Gastroesophageal sphincter (tissue), 4 donors: ENCODE measurements around the gene PPP2R5E. TPM values are rescaled to one million over a fixed set of nuclear protein-coding genes. Genes with fewer than 3 reads are reported as not detected.
A peak's percentile ranks its signal among the peaks of the same experiment; 100 is the strongest.

Source experiments
- ATAC-seq: fragments of 150-250 bp; one replicate; pipeline ENCODE4 v1.9.1; 2016; ENCODE audit warnings: mild to moderate bottlenecking, moderate library complexity
- H3K27ac ChIP-seq, 4 donors: fragments of 200-600 bp; sonication (generic) in 3 of 4; 1 replicate in 3 of 4; 2 replicates in 1 of 4; pipeline ENCODE4 v1.5.1; 2016 to 2019
- H3K27me3 ChIP-seq: fragments of 200-600 bp; sonication (generic); one replicate; pipeline ENCODE4 v1.5.1; 2019
- H3K36me3 ChIP-seq, 2 donors: fragments of 200-600 bp; sonication (generic); one replicate each; pipeline ENCODE4 v1.5.1; 2019; ENCODE audit warnings: control low read depth in 1 of 2
- H3K4me1 ChIP-seq, 3 donors: fragments of 200-600 bp; sonication (generic); 1 replicate in 2 of 3; 2 replicates in 1 of 3; pipeline ENCODE4 v1.5.1; 2016 to 2019; ENCODE audit warnings: control low read depth in 2 of 3
- H3K4me3 ChIP-seq, 2 donors: fragments of 200-600 bp; sonication (generic); one replicate each; pipeline ENCODE4 v1.5.1; 2019; ENCODE audit warnings: mild to moderate bottlenecking in 1 of 2, moderate library complexity in 1 of 2
- H3K9me3 ChIP-seq, 3 donors: fragments of 200-600 bp; sonication (generic); one replicate each; pipeline ENCODE4 v1.5.1; 2017 to 2019; ENCODE audit warnings: control low read depth in 2 of 3
- CTCF ChIP-seq, 4 experiments: fragments of 200-600 bp in 2 of 4; fragments of 450-650 bp in 2 of 4; sonication (generic) in 1 of 4; IDR thresholded peaks; one replicate each; pipeline ENCODE4 v1.5.1; 2017 to 2019; ENCODE audit warnings: antibody characterized with exemption in 4 of 4, mild to moderate bottlenecking in 2 of 4, moderate library complexity in 2 of 4
- EP300 ChIP-seq: sonication (generic); formaldehyde crosslinking; IDR thresholded peaks from one replicate; pipeline ENCODE4 v1.6.1; 2017; ENCODE audit warnings: antibody characterized with exemption, mild to moderate bottlenecking
- POLR2A ChIP-seq, 2 donors: fragments of 450-650 bp; IDR thresholded peaks; one replicate each; pipeline ENCODE4 v1.6.1; 2017; ENCODE audit warnings: antibody characterized with exemption in 2 of 2, mild to moderate bottlenecking in 2 of 2, moderate library complexity in 1 of 2
- POLR2AphosphoS5 ChIP-seq: sonication (generic); formaldehyde crosslinking; IDR thresholded peaks from one replicate; pipeline ENCODE4 v1.6.1; 2017; ENCODE audit warnings: antibody characterized with exemption
- WGBS, 2 donors: methylation state at CpG; one replicate each; pipeline ENCODE4 v1.1.5; 2018; ENCODE audit warnings: low coverage in 1 of 2; 5-methylcytosine and 5-hydroxymethylcytosine counted together
- total RNA-seq, 4 donors: library from RNA; depleted of rRNA; stranded (reverse); fragments of >200 nt; gene quantifications; one replicate each; pipeline ENCODE4 v1.1.0, GENCODE V29; 2016

Gene PPP2R5E
- total RNA-seq, 4 donors from 2014 or later = 32.8 to 38.0 (median 33.7) TPM

GRCh38 chr14:63436286-63437098 is 106.7 kb downstream of the PPP2R5E start:
- Histone ChIP-seq H3K27me3 (no peaks in the 10 kb centered on the region), H3K27ac (peak overlapping the region; percentile 74 to 84 (median 82)), H3K4me1 (peaks cover 37 to 84% (median 38%) of the 10 kb centered on the region in 3 donors), H3K36me3 (peaks cover 0 to 4% of the 10 kb centered on the region in 2 donors), H3K9me3 (no peaks in the 10 kb centered on the region), H3K4me3 (no peak overlapping the region)
- WGBS, 2 donors = 56 to 63% methylated on average over 4 to 5 of the region's 5 CpGs
- no peak for ATAC-seq
- TF ChIP-seq POLR2A (IDR thresholded peaks at IDR 0.05) (no peak), POLR2AphosphoS5 (no peak), CTCF (IDR thresholded peaks at IDR 0.05) (no peak), EP300 (no peak)

GRCh38 chr14:63435838-63436237 is 107.3 kb downstream of the PPP2R5E start:
- Histone ChIP-seq H3K4me3 (peak overlapping the region in 1 of 2 donors; percentile 11), H3K27me3 (no peaks in the 10 kb centered on the region), H3K4me1 (peaks cover 37 to 89% (median 38%) of the 10 kb centered on the region in 3 donors), H3K9me3 (no peaks in the 10 kb centered on the region), H3K36me3 (no peaks in the 10 kb centered on the region), H3K27ac (peak overlapping the region; percentile 74 to 84 (median 82))
- peak; percentile 93 for ATAC-seq
- 8 to 13% methylated on average over 5 of the region's 5 CpGs for WGBS, 2 donors
- no peak for TF ChIP-seq CTCF (IDR thresholded peaks at IDR 0.05)
- no peak for TF ChIP-seq EP300
- peak; percentile 96 for TF ChIP-seq POLR2AphosphoS5
- TF ChIP-seq POLR2A (IDR thresholded peaks at IDR 0.05) = no peak

GRCh38 chr14:63435204-63435603 is 108.0 kb downstream of the PPP2R5E start:
- H3K4me3 ChIP-seq = peak overlapping the region in 1 of 2 donors; percentile 11
- TF ChIP-seq POLR2A (IDR thresholded peaks at IDR 0.05) = no peak
- no peak for TF ChIP-seq POLR2AphosphoS5
- TF ChIP-seq EP300 = no peak
- no peak for TF ChIP-seq CTCF (IDR thresholded peaks at IDR 0.05)
- H3K27ac ChIP-seq = peak overlapping the region; percentile 74 to 84 (median 82)
- no peak for ATAC-seq
- H3K4me1 ChIP-seq = peaks cover 37 to 86% (median 38%) of the 10 kb centered on the region in 3 donors
- no peaks in the 10 kb centered on the region for H3K9me3 ChIP-seq
- 35 to 83% methylated on average over 1 to 2 of the region's 2 CpGs for WGBS, 2 donors
- no peaks in the 10 kb centered on the region for H3K36me3 ChIP-seq
- H3K27me3 ChIP-seq = no peaks in the 10 kb centered on the region

- H3K27ac ChIP-seq = peak overlapping the region in 2 of 4 donors; percentile 7 to 81
- H3K27me3 ChIP-seq = no peaks in the 10 kb centered on the region
- 95 to 100% methylated on average over 1 to 2 of the region's 4 CpGs for WGBS, 2 donors
- H3K4me3 ChIP-seq = no peak overlapping the region
- H3K9me3 ChIP-seq = no peaks in the 10 kb centered on the region
- H3K36me3 ChIP-seq = no peaks in the 10 kb centered on the region
- TF ChIP-seq POLR2AphosphoS5 (no peak), EP300 (no peak), CTCF (IDR thresholded peaks at IDR 0.05) (no peak), POLR2A (IDR thresholded peaks at IDR 0.05) (no peak)
- ATAC-seq = no peak
- H3K4me1 ChIP-seq = peaks cover 22 to 70% (median 28%) of the 10 kb centered on the region in 3 donors
Measured at GRCh38 chr14:63432888-63433552, 110.2 kb downstream of the PPP2R5E start.
